ENCODE data around the gene OR4D9.
A peak's percentile ranks its signal among the peaks of the same experiment; 100 is the strongest.
"Not testable (repeated sequence)": the region's sequence is repeated elsewhere in the genome, so short reads cannot be mapped to it uniquely, and the experiment has no call there.

Gene OR4D9

DNA sequence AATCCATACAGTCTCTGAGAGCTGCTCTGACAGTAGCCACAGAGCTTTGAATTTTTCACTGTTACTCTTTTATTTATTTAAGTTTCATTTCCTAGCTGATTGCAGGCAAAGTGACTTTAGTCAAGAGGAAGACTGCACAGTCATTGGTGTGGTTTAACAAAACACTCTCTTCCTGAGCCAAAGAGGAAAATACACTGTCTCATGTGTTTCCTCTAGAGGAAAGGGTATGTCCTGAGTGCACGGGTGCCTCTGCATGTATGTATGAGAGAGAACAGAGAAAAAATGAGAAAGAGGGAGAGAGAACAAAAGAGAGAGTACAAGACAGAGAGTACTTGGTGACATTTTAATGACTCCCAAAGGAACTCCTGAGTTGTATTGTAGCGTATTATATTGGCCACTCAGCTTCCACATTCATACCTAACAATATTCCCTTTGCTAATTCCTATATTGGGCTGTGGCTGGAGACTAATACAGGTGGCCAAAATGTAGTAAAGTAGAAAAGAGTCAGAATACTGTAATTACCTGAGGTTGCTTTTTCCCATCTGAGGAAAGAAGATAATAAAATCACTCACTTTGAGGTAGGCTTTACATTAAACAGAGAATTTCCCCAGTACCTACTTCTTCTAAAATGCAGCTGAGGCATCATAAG, at the start of gene OR4D9:
OR4D9 (plus strand) TSS at position 599 of the 649 bp plus-strand sequence. CDS start 3,374 bp downstream, outside the sequence.
- DNase-seq: no peak

DNA sequence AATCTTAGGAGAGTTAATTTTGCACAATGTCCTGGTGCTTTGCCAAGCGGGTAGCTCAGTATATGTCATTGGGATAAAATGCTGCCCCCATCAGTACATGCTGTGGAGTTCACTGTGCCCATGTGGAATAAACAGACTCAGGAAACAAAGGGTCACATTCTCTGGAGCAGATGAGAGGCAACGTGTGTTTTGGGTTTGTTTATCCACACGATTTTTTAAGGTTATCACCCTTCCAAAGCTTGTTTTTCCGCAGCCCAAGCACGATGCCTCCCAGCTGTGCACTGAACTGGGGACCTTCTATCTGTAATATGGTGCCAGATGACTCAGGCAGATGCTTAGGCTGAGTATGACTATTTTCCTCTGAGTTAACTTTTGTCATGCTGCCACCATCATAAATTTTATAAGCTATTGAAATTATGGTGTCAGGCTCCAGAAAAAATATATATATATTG, 48.1 kb upstream of the OR4D9 start:
- DNase-seq: no peak

DNA sequence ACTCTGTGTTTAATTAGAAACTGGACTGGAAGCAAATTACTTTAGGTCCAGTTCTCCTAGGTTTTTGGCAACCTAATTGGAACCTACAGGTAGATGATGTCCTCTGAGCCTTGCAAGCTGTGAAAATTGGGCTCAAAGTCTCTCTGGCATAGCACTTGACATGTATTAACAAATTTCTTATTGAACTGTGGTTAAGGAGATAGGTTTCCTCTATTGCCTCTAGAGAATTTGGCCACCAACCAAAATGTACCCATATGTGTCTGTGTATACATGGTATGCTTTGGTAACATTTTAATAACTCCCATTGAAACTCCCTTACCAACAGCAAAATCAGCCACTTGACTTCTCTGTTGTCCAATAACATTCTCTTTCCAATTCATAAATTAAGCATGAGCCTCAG, 38.3 kb upstream of the OR4D9 start, which contains the start of gene OR4D10:
OR4D10 (plus strand) TSS at position 301 of the 400 bp plus-strand sequence. CDS start 4,115 bp downstream, outside the sequence.
- DNase-seq: no peak

DNA sequence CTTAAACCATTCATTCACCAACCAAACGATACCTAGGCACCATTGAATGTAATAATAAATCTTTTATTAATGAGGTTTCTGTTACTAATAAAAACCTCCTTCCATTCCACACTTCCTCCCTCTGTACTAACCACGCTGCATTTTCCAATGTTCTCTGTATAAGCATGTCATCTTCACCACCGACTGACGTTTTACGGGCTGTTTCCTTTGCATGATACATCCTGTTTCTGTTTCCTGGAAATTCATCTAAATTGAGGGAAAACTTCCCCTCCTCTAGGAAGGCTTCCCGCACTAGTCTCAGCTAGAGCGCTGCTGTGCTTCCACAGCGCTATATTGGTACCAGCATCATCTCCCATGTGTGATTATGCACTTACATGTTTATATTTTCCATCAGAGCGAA, 36.2 kb upstream of the OR4D9 start:
- DNase-seq: no peak

DNA sequence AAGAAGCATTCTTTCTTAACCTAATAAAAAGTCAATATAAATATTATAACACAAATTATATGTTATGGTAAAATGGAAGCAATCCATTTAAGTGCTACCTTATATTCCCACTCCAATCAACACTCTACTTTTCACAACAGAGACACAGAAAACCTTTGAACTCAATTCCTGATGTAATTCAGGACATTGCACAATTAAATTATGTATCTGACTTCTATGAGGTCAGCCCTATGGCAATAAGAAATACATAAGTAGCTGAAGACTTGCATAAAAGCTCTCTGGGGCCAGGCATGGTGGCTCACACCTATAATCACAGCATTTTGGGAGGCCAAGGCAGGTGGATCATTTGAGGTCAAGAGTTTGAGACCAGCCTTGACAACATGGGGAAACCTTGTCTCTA, 31.4 kb upstream of the OR4D9 start:
- DNase-seq: no peak

DNA sequence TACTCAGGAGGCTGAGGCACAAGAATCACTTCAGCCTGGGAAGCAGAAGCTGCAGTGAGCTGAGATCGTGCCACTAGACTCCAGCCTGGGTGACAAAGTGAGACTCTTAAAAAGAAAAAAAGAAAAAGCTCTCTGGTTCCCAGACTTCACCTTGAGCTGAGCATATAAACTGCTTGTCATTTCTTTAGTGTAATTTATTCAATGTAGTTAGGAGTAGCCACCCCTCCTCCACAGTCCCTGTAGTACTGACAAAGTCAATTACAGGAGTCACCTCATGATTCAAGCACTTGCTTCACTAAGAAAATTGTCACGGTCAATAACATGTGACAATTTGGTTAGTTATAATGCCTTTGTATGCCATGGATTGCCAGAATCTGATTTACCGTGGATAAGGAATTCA, 31.0 kb upstream of the OR4D9 start:
- DNase-seq: no peak

DNA sequence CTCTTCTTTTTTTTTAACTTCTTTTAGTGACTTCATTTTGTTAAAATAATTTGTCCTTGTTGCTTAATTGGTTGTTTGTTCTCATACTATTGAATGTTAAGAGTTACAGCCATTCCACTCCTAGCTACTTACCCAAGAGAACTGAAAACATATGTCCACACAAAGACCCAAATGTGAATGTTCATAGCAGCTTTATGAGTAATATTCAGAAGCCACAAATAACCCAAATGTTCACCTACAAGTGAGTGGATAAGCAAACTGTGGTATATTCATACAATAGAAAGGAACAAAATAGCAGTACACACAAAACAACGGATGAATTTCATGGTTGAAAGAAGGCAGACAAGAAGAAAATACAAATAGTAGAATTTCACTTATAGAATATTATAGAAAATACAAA, 9.4 kb upstream of the OR4D9 start:
- no peak for DNase-seq

DNA sequence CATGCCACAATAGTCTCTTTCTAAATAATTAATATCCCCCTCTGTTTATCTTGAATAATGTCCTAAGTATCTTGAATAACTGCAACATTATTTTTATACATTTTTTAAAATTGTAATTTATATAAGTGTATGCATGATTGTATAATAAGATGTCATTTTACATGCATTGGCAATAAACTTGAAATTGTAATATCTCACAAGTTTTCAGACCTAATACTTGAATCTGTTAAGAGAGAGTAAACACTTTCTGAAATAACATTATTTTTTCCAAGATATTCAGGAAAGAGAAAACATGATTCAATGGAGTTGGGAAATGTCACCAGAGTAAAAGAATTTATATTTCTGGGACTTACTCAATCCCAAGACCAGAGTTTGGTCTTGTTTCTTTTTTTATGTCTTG, 8.1 kb upstream of the OR4D9 start, which contains the start of gene OR4D11:
OR4D11 (plus strand) TSS at position 301 of the 400 bp plus-strand sequence; CDS start at position 301, 0 bp downstream.
- DNase-seq: no peak

DNA sequence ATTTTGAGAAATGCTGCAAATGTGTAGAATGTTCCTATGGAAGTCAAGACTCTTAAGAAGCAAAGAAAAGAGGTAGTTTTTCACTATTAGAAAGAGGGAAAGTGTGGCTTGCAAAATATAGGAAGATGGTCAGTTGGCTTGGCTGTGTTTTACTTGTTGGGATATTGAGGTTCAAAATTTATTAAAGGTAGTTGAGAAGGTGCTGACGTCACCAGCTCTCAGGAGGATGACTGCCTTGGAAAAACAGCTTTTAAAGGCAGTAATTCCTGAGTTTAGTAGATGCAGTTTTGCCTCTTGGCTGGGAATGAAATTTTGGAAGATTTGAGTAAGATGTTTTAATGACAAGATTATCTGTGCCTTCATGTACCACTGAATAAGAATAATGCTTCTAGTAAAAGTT, 336 bp downstream of the OR4D9 start:
- no peak for DNase-seq

DNA sequence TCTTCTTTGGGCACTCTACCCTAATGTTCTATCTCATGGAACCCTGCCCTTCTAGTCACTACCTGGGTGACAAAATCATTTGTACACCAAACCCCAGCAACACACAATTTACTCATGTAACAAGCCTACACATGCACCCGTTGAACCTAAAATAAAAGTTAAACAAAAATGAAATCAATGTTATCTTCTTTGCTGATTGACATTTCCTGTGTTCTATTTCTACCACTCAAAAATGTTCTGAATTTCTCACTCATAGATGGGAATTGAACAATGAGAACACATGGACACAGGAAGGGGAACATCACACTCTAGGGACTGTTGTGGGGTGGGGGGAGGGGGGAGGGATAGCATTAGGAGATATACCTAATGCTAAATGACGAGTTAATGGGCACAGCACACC, 8.8 kb downstream of the OR4D9 start:
- not testable (repeated sequence) for DNase-seq

DNA sequence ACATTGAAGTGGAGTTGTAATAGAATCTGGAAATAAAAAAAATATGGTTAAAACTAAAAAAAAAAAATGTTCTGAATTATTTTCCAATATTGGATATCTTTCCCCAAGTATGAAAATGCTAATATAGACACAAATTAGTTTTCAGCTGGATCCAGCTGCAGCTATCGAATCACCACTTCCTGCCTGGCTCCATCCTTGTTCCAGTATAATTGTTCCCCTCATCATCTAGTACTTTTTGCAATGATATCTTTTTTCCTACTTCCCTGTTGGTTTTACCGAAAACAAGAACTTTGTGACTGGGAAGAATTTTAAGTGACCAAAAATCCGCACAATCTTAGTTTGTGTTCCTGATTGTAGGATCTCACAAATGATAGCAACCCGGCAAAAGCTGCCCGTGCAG, 9.4 kb downstream of the OR4D9 start:
- DNase-seq: no peak

DNA sequence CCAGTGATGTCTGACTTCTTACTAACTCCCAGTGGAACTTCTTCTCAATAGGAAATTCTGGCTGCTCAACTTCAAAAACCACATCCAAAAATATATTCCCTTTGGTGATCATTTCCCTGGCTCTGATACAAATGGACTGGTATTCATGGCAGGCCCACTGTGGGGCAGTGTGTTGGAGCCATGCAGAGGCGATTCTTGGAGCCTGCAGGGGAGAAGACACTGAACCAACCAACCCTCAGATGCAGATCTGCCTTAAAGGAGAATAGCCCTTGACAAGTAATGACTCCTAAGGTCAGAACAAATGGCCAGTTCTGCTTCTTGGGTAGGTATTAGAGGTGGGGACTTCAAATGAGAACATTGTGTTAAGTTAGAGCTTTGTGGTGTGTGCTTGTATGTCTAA, 12.2 kb downstream of the OR4D9 start:
- no peak for DNase-seq

DNA sequence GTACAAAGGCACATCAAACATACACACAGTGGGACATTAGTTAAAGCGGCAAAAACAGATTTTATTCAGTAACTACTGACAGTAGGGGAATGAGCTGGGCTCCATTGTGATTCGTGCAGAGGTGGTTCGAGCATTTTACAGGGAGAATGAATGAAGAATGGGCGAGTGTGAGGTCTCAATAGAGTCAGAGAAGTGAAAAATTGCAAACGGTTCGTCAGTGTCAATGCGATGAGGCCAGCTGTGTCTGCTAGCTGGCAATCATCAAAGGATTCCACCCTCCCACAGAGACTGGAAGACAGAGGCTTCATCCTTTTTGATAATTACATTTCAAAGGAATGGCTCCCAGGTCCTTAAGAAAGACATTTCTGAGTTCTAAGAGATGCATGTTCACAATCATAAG, 17.4 kb downstream of the OR4D9 start:
- no peak for DNase-seq

DNA sequence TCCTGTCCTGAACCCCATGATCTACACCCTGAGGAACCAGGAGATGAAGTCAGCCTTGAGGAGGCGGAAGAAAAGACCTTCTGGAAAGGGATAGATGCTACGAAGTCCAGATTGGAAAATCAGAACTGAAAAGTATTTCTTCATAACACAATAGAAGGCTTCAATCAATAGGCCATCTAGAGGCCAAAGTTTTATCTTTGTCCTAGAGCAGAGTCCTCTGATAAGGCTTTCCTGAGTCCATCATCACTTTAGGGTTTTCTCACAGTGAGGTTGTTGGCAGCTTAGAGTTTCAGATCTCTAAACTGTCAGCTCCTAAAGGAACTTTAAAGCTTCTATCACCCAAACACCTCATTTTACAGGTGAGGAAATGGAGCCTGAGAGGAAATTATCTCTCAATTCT, 21.3 kb downstream of the OR4D9 start:
- DNase-seq: no peak

DNA sequence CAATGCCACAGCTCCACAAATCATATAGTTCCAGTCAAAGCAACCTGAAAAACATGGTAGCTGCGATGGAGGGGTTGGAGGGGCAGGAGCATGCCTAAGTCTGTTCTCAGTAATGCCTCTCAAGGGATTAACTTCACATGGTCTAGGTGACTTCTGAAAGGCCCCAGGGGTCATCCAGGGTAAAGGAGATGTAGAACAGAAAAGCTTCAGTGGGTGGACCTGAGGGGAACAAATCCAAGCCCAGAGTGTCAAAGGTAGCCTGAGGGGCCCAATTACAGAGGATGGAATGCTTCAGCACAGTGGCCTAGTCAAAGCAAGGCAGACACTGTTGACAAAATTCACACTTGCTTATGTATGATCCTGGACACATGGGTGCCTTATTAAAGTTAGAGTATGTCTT, 23.3 kb downstream of the OR4D9 start:
- DNase-seq: no peak

DNA sequence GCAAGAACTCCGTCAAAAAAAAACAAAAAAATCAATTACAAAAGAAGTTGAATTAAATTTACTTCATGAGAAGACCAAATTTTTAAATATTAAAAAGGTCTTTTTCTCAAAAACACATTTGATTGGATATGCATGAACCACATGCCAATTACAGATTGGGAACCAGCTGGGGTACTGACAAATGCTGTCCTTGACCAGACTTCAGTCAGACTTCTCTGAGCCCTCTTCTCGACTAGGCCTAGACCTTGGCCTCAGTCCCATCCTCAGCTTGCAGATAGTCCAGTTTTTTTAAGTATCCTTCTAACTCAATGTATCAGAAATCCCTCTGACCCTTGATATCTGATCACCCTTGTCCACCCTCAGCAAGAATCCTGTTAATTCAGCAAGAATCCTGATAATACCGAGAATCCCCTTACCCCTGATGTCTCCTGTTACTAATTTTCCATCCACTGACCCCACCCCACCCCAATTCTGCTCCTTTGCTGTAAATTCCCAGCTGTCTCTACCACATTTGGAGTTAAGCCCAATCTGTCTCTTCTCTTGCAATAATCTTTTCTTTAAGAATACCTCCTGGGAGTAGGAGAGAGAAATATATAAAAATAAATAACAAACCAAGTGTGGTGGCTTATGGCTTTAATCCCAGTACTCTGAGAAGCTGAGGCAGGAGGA, 30.9 kb downstream of the OR4D9 start:
- DNase-seq: no peak

DNA sequence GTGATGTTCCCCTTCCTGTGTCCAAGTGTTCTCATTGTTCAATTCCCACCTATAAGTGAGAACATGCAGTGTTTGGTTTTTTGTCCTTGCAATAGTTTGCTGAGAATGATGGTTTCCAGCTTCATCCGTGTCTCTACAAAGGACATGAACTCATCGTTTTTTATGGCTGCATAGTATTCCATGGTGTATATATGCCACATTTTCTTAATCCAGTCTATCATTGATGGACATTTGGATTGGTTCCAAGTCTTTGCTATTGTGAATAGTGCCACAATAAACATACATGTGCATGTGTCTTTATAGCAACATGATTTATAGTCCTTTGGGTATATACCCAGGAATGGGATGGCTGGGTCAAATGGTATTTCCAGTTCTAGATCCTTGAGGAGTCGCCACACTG, 32.4 kb downstream of the OR4D9 start:
- DNase-seq: not testable (repeated sequence)

DNA sequence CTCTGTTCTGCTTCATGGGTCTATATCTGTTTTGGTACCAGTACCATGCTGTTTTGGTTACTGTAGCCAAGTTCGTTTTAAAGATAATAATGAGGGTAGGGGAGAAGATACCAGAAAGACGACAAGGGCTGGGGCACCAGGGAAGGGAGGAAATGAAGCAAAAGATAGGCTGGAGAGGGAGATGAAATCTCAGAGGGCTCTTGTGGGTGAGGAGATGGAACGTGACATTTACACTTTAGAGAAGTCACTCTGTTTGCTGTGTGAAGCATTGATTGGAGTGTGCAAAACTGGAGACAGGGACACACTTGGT, 33.5 kb downstream of the OR4D9 start:
- DNase-seq: no peak

DNA sequence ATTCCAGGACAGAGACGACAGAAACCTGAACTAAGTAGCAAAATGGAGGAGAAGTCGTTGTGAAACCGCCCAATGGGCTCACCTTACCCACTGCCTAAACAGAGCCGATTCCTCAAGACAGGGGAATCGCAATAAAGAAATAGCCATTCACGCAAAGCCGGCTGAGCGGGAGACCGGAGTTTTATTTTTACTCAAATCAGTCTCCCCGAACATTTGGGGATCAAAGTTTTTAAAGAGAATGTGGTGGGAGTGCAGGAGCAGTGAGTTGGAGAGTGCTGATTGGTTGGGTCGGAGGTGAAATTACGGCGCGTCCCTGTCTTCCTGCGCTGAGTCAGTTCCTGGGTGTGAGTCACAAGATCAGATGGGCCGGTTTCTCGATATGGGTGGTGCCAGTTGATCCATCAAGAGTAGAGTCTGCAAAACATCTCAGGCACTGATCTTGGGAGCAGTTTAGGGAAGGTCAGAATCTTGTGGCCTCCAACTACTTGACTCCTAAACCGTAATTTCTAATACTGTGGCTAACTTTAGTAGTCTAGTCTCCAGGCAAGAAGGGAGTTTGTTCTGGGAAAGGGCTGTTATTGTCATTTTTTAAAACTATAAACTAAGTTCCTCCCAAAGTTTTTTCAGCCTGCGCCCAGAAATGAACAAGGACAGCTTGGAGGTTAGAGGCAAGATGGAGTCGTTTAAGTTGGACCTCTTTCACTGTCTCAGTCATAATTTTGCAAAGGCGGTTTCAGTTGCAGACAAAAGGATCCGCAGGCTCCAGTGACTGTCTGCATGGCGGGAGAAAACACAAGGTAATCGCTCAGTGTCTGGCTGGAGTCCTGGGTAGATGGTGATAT, 34.1 kb downstream of the OR4D9 start:
- DNase-seq: no peak

DNA sequence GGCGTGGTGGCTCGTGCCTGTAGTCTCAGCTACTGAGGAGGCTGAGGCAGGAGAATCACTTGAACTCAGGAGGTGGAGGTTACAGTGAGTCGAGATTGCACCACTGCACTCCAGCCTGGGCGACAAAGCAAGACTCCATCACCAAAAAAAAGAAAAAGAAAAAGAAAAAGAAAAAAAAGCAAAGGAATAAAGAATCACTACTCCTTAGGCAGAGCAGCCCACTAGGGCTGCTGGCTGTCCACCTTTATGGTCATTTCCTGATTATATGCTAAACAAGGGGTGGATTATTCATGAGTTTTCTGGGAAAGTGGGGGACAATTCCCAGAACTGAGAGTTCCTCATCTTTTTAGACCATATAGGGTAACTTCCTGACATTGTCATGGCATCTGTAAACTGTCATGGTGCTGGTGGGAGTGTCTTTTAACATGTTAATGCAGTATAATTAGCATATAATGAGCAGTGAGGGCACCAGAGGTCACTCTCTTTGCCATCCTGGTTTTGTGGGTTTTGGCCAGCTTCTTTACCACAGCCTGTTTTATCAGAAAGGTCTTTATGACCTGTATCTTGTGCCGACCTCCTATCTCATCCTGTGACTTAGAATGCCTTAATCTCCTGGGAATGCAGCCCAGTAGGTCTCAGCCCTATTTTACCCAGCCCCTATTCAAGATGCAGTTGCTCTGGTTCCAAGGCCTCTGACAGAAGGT, 36.4 kb downstream of the OR4D9 start:
- DNase-seq: not testable (repeated sequence)

DNA sequence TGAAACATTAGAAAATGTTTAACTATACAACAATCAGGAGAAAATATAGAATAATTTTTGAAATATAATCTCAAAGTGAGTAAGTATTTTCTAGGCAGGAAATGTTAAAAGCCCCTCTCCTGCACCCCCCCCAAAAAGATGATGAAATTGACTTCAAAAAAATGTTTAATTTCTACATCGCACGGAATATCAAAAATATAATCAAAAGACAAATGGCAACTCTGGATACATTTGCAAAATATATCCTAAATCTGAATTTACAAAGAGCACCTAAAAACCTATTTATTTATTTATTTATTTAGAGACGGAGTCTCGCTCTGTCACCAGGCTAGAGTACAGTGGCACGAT, 36.9 kb downstream of the OR4D9 start:
- DNase-seq: no peak

DNA sequence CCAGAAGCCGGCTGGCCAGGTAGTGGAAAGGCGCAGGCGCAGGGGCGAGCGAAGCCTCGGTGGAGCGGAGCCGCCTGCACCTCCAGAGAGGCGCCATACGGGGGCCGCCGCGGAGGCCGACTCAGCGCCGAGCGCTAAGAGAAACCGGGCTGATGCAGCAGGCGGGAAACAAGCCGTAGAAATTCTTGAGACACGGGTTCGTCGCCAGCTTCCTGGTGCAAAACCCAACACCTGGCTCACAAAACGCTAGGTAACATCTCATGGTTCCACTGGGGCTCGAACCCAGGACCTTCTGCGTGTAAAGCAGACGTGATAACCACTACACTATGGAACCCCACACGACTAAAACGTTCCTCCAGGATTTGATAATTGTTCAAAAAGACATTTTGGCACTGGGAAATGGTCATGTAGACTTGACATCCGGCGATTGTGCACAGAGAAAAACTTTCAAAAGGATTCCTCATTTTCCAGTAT, 39.1 kb downstream of the OR4D9 start:
- peak; percentile 90 for DNase-seq
